GM19193 (cell line): ENCODE data around the gene UQCRQ.
A peak's percentile ranks its signal among the peaks of the same experiment; 100 is the strongest.

Experiments used
- POLR2A ChIP-seq: IDR thresholded peaks from 4 replicates; pipeline ENCODE4 v1.6.1; 2011; ENCODE audit not compliant: insufficient read depth, insufficient read length; ENCODE audit errors: extremely low read depth

UQCRQ gene

GRCh38 chr5:132866342-132867045, at the start of gene UQCRQ, which contains the start of gene GDF9:
Gene UQCRQ, plus strand, starts transcription at chr5:132866642. Its CDS starts 240 bp downstream, at chr5:132866882.
Gene GDF9, minus strand, starts transcription at chr5:132866469. Its CDS starts 1,936 bp downstream, at chr5:132864533.
- peak; percentile 97 for TF ChIP-seq POLR2A

GRCh38 chr5:132817011-132817410, 49.4 kb upstream of the UQCRQ start:
- no peak for TF ChIP-seq POLR2A

GRCh38 chr5:132819468-132819867, 47.0 kb upstream of the UQCRQ start:
- no peak for TF ChIP-seq POLR2A

GRCh38 chr5:132820162-132820754, 46.2 kb upstream of the UQCRQ start:
- TF ChIP-seq POLR2A, result no peak

GRCh38 chr5:132821350-132821749, 45.1 kb upstream of the UQCRQ start:
- TF ChIP-seq POLR2A, result no peak

GRCh38 chr5:132821791-132822190, 44.7 kb upstream of the UQCRQ start:
- no peak for TF ChIP-seq POLR2A

- no peak for TF ChIP-seq POLR2A
Observed at GRCh38 chr5:132822650-132823480, 43.6 kb upstream of the UQCRQ start.

GRCh38 chr5:132823481-132824050, 42.9 kb upstream of the UQCRQ start:
- TF ChIP-seq POLR2A, result no peak

GRCh38 chr5:132824426-132824825, 42.0 kb upstream of the UQCRQ start:
- TF ChIP-seq POLR2A, result no peak

- no peak for TF ChIP-seq POLR2A
Observed at GRCh38 chr5:132825033-132825833, 41.2 kb upstream of the UQCRQ start.

- TF ChIP-seq POLR2A, result no peak
Observed at GRCh38 chr5:132825834-132826391, 40.5 kb upstream of the UQCRQ start.

GRCh38 chr5:132826424-132827082, 39.9 kb upstream of the UQCRQ start:
- no peak for TF ChIP-seq POLR2A

- no peak for TF ChIP-seq POLR2A
Observed at GRCh38 chr5:132827943-132828673, 38.3 kb upstream of the UQCRQ start.
